ENCODE data around the gene AXIN1.
"Not testable (repeated sequence)": the region's sequence is repeated elsewhere in the genome, so short reads cannot be mapped to it uniquely, and the experiment has no call there.

The AXIN1 gene

GRCh38 chr16:381789-382717 is 29.5 kb upstream of the AXIN1 start, which contains the start of gene PGAP6:
PGAP6 (minus strand) TSS chr16:381978; CDS start chr16:381821, 157 bp downstream.
- no peak for DNase-seq

GRCh38 chr16:381012-381788 is 28.7 kb upstream of the AXIN1 start:
- DNase-seq, result no peak

DNA sequence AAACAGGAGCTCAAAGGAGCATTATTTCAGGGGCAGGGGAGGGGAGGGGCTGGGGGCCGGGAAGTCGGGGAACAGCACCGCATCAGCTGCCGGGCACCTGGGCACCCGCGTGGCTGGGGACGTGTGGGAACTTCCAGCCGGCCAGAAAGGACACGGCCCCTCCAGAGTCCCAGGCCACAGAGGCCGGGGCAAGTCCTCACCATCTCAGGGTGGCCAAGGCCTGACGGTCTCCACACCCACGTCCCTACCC is 28.2 kb upstream of the AXIN1 start:
- no peak for DNase-seq

GRCh38 chr16:379961-380761 is 27.6 kb upstream of the AXIN1 start:
- DNase-seq, result no peak

GRCh38 chr16:379183-379960 is 26.8 kb upstream of the AXIN1 start:
- DNase-seq, result peak; percentile 76

- no peak for DNase-seq
These were observed 26.3 kb upstream of the AXIN1 start for GRCh38 chr16:378821-379182.

DNA sequence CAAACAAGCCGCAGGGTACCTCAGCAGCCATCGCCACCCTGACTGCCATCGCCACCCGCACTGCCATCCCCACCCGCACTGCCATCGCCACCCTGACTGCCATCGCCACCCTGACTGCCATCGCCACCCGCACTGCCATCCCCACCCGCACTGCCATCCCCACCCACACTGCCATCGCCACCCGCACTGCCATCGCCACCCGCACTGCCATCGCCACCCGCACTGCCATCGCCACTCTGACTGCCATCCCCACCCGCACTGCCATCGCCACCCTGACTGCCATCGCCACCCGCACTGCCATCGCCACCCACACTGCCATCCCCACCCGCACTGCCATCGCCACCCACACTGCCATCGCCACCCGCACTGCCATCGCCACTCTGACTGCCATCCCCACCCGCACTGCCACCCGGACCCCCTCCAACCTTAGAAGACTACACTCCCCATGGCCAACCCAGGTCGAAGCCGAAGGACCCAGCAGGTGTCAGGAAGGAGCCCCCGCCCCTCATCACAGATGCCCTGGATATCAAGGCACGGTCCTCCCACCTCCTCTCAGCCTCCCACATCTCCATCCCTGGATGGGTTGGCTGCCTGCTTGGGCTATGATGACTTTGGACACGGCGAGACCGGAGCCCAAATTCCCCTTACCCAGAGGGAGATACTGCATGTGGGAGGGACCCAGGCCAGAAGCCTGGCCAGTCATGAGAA is 25.7 kb upstream of the AXIN1 start:
- DNase-seq, result not testable (repeated sequence)

DNA sequence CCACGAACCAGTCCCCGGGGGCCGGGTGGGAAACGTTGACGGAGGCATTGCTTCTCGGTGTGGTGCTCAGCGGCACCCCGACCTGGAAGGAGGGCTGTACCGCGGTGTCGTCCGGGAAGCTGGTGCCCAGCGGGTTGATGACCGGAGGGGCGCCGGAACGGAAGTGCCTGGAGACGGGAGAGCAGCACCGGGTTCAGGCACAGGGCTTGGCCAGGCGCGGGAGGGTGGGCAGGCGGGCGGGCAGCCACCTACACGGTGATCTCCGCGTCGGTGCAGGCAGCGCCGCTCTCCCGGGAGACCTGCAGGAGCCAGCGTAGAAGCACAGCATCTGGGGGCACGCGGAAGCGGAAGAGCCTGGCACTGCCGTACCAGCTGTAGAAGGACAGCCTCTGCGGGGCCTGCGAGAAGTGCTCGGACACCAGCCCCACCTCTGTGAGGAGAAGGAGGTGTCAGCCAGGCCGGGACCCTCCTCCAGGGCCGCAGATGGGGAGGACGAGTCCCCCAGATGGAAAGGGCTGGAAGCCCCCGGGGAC is 25.0 kb upstream of the AXIN1 start:
- no peak for DNase-seq

DNA sequence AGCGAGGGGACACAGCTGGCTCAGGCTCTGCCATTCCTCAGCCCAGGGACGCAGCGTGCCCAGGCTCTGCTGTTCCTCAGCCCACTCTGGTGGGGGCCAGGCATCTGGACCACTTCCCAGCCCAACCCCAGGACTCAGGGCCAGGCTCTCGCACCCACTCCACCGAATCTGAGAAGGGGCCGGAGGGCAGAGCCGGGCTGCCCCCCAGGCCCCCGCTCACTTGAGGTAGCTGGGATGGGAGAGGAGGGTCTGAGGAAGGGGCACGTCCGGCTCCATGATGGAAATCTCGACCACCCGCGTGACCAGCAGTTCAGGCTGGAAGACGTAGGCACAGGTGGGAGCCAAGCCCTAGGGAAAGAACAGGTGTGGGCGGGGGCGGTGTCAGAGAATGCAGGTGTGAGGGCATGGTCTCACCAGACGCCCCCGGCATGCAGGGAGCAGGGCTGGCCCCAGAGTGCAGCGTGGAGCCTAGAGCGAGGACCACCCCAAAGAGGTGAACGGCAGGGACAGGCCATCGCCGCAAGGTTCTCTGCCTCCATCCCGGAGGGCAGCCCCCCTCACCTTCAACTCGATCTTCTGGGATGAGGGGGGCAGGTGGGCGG is 24.4 kb upstream of the AXIN1 start:
- no peak for DNase-seq

DNA sequence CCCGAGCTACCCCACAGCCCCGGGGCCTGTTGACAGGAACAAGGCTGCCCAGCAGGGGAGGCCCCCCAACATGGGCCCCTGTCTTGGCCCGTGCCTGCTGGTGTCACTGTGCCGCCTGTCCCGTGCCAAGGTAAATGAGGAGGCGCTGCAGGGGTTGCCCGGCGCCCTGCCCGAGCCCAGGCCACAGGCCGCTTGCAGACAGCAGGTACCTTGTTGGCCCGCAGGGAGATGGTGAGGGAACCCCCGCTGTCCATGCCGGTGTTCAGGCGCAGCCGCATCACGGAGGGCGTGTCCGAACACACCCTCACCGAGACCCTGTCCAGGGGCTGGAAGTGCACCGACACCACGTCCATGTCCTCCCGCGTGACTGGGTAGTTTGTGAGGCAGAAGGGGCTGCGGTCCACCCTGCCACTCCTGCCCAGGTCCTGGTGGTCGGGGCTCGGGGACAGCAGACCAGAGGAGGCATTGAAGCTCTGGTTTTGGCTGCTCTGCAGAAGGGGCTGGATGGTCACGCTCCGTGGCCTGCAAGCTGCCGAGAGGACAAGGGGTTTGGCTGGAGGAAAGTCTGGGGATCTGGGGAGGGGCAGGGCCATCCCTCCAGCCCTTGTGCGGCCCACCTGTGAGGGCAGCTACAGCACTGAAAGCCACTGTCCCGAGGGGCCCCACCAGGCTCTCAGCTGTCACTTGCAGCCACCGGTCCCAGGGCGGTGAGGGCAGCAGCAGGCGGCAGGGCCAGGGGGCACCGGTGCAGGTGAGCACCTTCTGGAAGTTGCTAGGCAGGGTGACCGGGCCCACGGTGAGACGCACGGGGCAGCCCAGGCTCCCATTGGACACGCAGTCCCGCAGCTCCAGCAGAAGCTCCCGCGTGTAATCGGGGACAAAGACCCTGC is 23.6 kb upstream of the AXIN1 start:
- no peak for DNase-seq

- DNase-seq, result no peak
These were observed 22.7 kb upstream of the AXIN1 start for GRCh38 chr16:375212-375611.

- DNase-seq, result no peak
These were observed 22.0 kb upstream of the AXIN1 start for GRCh38 chr16:374616-374926.

GRCh38 chr16:373848-374615 is 21.5 kb upstream of the AXIN1 start:
- DNase-seq, result no peak

DNA sequence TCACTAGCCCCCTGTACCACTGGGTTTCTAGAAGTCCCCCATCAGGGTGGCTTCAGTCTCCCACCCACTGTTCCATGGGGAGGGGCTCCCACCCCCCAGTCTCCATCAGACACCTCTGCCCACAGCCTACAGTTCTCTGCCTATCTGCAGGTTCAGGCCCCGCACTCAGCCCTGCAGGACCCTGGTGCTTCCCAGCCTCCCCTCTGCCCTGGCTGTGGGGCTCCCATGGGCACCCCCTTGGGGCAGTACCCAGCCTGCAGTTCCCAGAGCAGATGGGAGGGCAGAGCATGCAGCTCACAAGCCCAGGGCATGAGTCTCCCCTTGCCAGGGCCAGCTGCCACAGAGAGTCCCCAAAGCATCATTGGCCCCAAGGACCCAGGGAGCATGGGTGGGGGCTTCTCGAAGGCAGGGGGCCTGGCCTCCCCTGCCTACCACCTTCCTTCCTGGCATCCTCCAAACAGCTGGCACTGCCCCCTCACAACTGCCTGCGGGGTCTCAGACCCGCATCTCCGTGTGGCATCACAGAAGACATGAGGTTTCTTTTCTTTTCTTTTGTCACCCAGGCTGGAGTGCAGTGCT is 20.6 kb upstream of the AXIN1 start:
- no peak for DNase-seq

GRCh38 chr16:372302-372983 is 19.9 kb upstream of the AXIN1 start:
- DNase-seq, result no peak

DNA sequence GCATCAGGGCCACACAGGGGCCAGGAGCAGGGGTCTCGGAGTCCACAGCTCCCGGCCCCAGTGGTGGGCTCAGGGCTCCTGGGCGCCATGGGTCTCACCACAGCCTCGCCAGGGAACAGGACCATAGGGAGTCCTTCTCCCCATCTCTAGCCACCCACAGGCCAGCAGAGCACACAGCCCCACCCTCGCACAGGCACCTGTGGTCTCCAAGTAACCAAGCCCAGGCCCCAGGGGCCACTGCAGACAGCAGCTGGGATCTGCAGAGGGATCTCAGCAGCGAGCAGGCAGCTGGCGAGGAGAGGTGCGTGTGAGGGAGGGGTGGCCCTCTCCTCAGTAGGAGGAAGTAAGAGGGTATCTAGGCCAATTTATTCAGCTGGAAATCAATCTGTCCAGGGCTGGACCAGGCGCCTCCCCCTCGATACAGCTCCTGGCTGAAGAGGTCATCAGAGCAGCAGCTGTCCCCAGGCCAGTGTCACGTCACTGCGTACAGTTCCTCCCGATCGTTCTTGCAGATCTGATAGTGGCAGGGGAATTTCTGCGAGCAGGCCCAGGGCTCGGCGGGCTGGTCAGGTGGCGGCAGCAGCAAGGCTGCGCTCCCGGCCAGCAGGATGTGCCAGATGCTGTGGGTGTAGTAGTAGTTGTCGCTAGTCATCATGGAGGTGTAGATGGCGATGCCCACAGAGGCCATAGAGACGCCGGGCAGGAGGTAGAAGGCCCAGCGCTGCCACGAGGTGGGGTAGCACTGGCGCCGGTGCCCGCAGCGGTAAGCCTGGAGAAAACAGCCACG is 19.2 kb upstream of the AXIN1 start:
- DNase-seq, result no peak

- no peak for DNase-seq
These were observed 18.5 kb upstream of the AXIN1 start for GRCh38 chr16:370979-371514.
